NCI-H1436 treated with DMSO at 0.1 percent for 48 hours (cell line): ENCODE results near the gene ALX1.

Experiments
- DNase-seq: peaks from one replicate; lab custom pipeline; 2025; lab: John Stamatoyannopoulos, UW

Gene ALX1

DNA sequence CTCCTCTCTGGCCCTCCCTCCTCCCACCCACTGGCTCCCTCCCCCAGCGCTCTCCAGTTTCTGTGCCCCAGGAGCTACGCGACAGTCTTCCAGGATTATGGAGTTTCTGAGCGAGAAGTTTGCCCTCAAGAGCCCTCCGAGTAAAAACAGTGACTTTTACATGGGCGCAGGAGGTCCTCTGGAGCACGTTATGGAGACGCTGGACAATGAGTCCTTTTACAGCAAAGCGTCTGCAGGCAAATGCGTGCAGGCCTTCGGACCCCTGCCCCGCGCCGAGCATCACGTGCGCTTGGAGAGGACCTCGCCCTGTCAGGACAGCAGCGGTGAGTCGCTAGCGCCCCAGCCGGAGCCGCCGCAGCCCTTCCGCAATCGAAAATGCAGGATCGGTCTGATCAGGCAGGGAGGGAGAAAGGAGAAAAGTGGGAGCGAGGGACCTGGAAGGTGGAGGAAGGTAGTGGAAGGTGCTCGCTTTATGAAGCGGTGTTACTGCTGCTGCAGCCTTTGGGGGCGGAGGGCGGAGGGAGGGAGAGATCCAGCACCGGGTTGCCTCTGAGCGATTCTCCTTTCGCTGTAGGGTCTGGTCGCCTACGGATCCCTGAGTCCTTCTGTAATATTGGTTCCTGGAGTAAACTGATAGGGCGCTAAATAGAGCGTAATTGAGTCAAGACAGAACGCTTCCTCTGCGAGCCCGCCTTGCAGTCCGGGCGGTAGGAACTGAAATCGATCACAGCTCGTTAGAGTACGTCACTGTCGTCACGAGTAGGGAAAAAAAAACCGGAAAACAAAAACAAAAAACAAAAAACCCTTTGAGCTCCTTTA lies at the start of gene ALX1:
ALX1 (plus strand) TSS at position 56 of the 819 bp plus-strand sequence; CDS start at position 98, 42 bp downstream.
- DNase-seq, result no peak

DNA sequence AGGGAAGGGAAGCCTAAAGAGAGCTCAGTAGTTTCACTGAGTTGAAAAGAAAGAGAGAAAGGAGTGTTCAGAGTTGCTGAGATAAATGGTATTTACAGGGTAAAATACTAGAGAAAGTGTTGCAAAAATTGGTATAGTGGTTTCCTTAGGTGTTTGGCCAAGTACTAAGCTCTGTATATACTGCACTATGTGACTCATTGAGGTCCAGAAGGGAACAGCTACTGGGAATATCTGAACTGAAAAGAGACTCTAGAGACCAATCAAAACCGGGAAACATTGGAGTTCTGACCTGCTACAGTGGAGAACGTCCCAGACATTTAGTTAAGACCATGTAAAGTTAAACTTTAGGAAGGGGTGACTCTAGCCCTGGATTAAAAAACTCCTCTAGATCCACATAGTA lies 42.7 kb upstream of the ALX1 start:
- DNase-seq, result no peak

- no peak for DNase-seq
These were observed 35.5 kb upstream of the ALX1 start for GRCh38 chr12:85244561-85244960.

- no peak for DNase-seq
These were observed 26.2 kb upstream of the ALX1 start for GRCh38 chr12:85253853-85254252.

DNA sequence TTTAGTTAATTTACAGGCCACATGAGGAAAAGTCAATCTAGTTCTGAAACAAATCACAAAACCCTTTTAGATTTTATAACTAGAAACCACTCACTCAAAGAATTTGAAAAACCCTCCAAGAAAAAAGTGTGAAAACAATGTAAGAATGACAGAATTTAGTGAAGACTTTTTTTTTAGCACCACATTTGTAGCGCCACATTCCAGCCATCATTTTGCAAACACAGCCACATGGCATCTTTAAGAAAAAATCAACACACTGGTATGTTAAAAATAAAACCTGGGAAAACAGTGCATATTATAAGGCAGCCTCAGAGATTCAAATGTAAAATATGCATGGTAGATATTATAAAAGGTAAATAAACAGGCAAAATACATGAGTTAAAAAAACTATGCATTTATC lies 22.3 kb upstream of the ALX1 start:
- DNase-seq, result no peak

GRCh38 chr12:85260447-85260846 lies 19.6 kb upstream of the ALX1 start:
- DNase-seq, result no peak

DNA sequence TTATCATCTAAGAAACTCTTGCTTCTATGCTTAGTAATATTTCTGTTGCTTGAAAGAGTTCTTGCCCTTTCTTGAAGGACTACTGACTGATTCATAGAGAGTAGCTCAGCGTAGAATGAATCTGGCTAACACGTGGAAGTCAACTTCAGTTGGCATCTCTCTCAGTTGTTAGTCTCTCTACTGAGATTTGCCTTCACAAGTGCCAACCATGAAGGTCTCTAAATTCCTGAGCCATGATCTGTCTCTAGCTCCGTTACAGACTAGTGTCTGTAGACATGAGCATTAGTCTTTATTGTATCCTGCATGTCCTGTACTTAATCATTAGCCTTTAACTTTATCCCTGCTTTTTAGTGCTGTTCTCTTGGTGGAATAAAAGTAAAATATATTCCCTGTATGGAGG lies 19.1 kb upstream of the ALX1 start:
- DNase-seq, result no peak

DNA sequence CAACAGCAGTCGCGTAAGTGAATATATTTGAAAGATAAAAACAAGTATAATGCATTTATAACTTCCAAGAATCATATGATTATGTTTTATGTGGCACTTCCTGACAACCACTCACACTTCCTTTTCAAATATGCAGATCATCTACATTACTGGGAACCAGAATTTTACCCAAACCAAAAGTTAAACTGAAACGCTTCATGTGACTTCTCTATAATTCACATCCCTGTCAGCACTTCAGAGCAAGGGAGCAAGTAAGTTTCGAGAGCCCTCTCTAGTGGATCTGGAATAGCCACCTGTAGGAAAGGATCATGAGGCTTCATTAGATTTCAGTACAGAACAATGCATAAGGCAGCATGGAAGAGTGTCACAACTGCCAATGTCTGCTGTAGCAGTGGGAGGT lies 13.7 kb upstream of the ALX1 start:
- DNase-seq, result no peak

DNA sequence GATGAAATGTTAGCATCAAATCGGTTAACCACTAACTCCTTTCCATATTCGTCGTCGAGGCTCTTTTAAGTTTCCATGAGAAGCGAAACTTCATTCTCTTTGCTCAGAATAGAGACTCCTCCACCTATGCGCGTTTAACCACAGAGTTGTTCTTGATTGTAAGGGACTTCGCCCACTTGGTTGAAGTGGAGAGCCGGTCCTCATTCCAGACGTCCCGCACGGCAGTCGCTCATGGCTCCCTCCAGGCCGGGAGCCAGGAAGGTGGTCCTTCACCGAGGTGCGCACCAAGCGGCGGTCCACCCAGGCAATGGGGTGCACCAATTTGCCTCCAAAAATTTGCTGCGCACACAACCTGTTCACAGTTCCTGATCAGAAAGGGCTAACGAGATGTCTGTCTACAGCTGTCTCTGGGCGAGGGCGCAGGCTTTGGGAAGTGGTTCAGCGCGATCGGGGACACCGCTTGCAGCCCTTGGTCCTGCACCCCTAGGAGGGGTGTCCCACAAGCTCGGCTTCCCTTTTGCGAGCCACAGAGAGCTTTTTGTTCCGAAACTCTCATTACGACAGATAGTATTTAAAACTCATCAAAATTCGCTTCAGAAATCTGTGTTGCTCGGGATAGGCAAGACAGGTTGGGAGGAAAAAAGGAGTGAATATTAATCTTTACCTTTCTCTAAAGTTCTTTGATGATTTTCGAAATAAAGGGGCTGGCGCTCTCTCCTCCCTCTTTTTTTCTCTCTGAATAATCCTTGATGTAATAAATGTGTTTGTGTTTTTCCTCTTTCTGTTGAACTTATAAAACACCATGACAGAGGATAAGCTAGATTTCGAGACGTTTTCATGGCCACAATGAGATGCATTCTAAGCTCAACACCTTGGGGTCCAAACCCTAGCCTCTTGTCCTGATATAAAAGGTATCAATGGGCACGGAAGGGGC lies 6.4 kb upstream of the ALX1 start:
- DNase-seq, result no peak

- DNase-seq, result no peak
These were observed 5.7 kb upstream of the ALX1 start for GRCh38 chr12:85274315-85274651.

DNA sequence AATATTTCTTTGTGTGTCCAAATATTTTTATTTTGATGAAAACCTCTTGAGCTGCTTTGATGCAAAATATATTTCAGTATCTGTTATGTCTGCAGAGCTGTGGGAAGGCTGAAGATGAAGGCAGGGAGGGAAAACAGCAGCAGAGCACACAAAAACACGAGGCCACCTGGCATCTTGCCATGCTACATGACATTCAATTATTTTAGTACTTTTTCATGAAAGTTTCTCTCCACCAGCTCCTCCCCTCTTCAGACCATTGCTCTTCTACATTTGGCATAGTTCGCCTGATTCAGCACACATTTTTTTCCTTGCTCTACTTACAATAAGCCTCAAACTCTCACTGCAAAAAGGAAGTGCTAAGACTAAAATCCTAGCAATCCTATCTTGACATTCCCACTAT lies 4.6 kb upstream of the ALX1 start:
- DNase-seq, result no peak

- no peak for DNase-seq
These were observed 2.8 kb upstream of the ALX1 start for GRCh38 chr12:85277191-85277590.

DNA sequence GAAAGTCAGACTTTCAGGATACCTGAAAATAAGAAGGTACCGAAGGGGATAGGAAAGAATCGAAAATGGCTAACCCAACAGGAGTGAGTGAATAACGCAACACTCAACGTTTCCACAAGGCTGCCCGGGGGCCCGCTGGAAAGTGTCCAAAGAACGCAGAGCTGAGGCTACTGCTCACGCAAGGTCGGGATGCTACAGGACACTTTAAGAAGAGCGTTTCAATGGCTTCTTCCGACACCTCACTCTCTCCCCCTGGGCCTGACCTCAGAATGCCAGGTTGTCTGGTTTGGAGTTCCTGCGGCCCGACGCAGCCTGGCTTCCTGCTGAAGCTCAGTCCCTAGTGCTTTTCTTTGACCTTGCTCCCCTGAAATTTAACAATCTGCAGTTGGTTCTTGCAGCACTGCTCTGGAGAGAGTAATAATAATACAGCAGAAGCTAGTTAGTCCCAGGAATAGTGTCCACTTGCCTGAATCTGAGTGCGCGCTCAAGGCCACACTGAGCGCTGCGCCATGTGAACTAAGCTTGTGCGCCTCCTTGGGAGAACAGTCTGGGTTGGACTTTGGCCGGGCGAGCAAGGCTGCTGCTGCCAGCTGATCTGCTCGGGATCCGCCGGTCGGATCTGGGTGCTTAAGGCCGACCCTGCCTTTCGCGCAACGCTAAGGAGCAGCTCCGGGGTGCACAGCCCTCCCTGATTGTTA lies 2.0 kb upstream of the ALX1 start:
- DNase-seq, result no peak

- DNase-seq, result no peak
These were observed 1.2 kb upstream of the ALX1 start for GRCh38 chr12:85278598-85279448.

DNA sequence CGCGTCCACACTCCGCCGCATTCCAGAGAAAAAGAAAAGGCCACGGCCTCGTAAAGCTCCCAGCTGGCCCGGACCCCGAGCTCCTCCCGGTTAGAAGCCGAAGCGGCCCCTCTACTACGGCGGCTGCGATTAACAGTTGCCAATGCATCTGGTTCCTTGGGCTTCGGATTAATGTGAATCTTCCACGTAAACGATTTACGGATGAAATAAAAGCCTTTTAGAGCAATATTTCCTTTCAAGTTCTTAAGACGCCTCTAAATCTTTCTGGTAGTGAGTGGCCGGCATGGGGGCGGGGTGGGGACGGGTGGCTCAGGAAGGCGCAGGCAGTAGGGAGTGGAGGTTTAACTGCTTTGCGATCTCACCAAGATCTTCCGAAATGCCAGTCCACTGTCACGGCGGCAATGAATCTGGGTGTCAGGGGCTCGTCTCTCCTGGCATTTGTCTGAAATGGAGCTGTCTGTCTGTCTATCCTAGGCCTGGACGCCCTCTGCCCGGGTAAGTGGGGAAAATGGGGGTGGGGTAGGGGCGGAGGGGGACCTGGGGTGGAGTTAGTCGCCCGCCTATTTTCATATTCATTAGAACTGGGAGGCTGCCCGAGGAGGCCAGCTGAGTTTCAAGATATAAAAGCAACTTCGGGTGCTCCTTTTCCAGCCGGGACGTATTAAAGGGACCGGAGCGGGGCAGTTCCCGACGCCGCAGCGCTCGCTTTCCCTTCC lies 413 bp upstream of the ALX1 start:
- no peak for DNase-seq

GRCh38 chr12:85280984-85281630 lies 1.1 kb downstream of the ALX1 start:
- no peak for DNase-seq

DNA sequence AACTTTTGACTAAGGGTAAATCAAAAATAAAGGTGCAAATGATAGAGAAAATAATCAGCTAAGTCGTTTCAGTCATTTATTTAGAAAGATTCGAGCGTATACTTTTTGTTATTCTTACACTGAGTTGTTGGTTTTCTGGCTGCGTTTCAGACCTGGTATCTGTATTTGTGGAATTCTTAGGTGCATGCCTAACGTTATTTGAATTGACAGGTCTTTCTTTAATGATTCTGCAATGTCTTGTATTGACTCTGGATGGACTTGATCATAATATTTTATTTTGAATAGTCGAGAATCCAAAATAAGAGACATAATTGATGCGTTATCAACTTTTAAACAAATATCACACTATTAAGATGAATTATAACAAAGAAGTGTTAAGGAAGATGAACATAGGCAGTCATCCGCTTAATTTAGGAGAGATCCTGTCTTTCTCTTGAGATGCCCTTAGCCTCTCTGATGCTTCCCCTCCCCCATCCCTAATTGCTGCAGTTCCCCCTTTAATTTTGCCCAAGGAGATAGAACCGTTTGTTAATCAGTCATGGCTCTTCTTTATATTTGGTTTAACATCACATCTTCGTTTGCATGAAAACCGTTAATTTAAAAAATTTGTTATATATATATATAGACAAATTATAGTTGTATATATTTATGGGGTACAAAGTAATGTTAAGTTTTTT lies 1.8 kb downstream of the ALX1 start:
- DNase-seq, result no peak

DNA sequence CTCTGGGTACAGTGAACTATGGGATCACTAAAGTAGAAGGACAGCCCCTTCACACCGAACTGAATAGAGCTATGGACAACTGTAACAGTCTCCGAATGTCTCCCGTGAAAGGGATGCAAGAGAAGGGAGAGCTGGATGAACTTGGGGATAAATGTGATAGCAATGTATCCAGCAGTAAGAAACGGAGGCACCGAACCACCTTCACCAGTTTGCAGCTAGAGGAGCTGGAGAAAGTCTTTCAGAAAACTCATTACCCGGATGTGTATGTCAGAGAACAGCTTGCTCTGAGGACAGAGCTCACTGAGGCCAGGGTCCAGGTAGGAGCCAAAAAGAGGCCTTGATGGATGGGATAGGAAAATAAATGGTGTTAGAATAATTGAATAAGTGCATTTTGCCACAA lies 3.5 kb downstream of the ALX1 start:
- DNase-seq, result no peak

DNA sequence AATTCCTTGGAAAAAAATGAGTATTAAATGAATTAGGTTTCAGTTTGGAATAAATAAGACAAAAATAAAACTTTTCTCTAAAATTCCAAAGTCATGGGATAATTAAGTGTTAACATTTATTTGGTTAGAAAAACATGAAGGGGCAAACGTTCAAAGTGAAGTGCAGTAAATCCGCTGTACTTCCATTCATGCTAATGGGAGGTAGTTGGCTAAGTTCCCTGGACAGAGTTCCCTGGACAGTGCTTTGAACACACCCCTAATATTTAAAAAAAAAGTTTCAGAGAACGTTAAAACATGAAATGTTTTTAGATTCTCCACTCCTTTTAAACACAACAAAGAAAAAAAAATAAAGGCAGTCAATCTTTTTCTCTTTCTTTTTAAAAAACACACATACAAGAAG lies 16.3 kb downstream of the ALX1 start:
- DNase-seq, result no peak

GRCh38 chr12:85299053-85299452 lies 19.0 kb downstream of the ALX1 start:
- DNase-seq, result no peak
